Prostate gland (tissue), 2 donors: ENCODE measurements around the gene ZNF423. TPM values are rescaled to one million over a fixed set of nuclear protein-coding genes. Genes with fewer than 3 reads are reported as not detected.

Experiments
- DNase-seq: peaks from one replicate; pipeline ENCODE4 v3.0.0-alpha.2; 2019; ENCODE audit warnings: low spot score
- H3K27ac ChIP-seq, 2 donors: fragments of 200-600 bp; sonication (generic); 2 replicates each; pipeline ENCODE4 v1.5.1; 2017 to 2019
- H3K27me3 ChIP-seq: fragments of 200-600 bp; sonication (generic); replicated peaks from 2 replicates; pipeline ENCODE4 v1.5.1; 2019; ENCODE audit not compliant: insufficient read depth
- H3K36me3 ChIP-seq, 2 donors: fragments of 200-600 bp; sonication (generic); 1 replicate in 1 of 2; 2 replicates in 1 of 2; pipeline versions ENCODE4 v1.5.1 to v1.8.1; 2017 to 2019
- H3K4me1 ChIP-seq: fragments of 200-600 bp; sonication (generic); replicated peaks from 2 replicates; pipeline ENCODE4 v1.5.1; 2019
- H3K4me3 ChIP-seq, 2 donors: fragments of 200-600 bp; sonication (generic); 2 replicates each; pipeline ENCODE4 v1.5.1; 2017 to 2019
- H3K9me3 ChIP-seq: fragments of 200-600 bp; sonication (generic); 2 replicates; pipeline ENCODE4 v1.5.1; 2017
- CTCF ChIP-seq, 4 experiments: fragments of 200-600 bp in 2 of 4; fragments of 450-650 bp in 2 of 4; sonication (generic) in 2 of 4; IDR thresholded peaks; 1 replicate in 3 of 4; 2 replicates in 1 of 4; pipeline ENCODE4 v1.5.1; 2016 to 2019; ENCODE audit warnings: antibody characterized with exemption in 4 of 4, mild to moderate bottlenecking in 2 of 4, moderate library complexity in 2 of 4
- POLR2A ChIP-seq: fragments of 450-650 bp; IDR thresholded peaks from one replicate; pipeline ENCODE4 v1.6.1; 2016; ENCODE audit warnings: antibody characterized with exemption, mild to moderate bottlenecking
- POLR2AphosphoS5 ChIP-seq: sonication (generic); formaldehyde crosslinking; IDR thresholded peaks from one replicate; pipeline ENCODE4 v1.6.1; 2017; ENCODE audit warnings: antibody characterized with exemption
- WGBS: methylation state at CpG from one replicate; pipeline ENCODE4 v1.1.5; 2018; 5-methylcytosine and 5-hydroxymethylcytosine counted together
- intact Hi-C: fragments of 100-400 bp; cut with DNase I; formaldehyde crosslinking; loops from one replicate; pipeline ENCODE4 v1.14.2; 2022
- total RNA-seq, 2 donors: library from RNA; depleted of rRNA; stranded (reverse); fragments of >200 nt; gene quantifications; one replicate each; pipeline ENCODE4 v1.1.0, GENCODE V29; 2016

Gene ZNF423
- total RNA-seq, 2 donors from 2014 or later: 6.1 to 22.7 TPM

DNA sequence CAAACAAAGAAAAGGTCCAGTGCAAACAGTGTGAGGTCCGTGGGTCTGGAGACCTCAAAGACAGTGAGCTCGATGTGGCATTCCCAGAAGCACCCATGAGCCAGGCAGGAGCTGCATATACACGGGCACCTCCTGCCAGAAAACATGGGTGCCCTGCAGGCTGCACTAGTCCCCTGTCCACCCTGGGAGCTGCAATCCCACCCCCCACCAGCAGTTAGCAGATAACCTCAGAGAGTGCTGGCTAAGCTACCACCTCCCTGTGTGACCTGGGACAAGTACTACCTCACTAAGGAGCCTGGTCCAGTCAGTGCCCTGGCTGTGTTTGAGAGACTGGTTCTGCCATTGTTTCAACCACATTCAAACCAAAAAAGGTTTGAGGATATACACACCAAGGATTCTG lies 135.7 kb downstream of the ZNF423 start:
- no peak overlapping the region for H3K27ac ChIP-seq
- no peaks in the 10 kb centered on the region for H3K9me3 ChIP-seq
- intact Hi-C loops: no loop called here
- H3K4me3 ChIP-seq: no peak overlapping the region
- DNase-seq: no peak
- no peaks in the 10 kb centered on the region for H3K4me1 ChIP-seq
- WGBS: 88% methylated on average over 3 of the region's 3 CpGs
- no peaks in the 10 kb centered on the region for H3K36me3 ChIP-seq
- TF ChIP-seq POLR2A: no peak
- TF ChIP-seq POLR2AphosphoS5: no peak
- no peak for TF ChIP-seq CTCF (IDR thresholded peaks at IDR 0.05)
- H3K27me3 ChIP-seq: no peaks in the 10 kb centered on the region

DNA sequence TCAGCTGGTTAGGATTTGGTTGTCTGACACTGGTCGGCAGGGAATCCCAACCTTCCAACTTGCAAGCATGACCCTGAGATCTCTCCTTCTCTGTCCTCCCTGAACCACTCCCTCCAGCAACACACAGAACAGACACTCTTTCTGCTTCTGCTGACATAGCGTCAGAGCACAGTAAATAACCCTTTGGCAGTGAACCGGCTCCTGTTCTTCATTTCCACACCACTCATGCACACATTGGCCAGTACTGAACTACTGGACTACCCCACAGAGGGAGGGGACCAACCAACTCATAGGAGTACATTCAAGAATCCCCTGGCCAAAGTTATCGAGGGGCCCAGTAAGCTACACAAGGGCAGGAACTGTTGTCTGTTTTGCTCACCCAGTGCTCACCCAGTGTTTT lies 138.2 kb downstream of the ZNF423 start:
- H3K27ac ChIP-seq: no peak overlapping the region
- H3K4me1 ChIP-seq: no peaks in the 10 kb centered on the region
- H3K4me3 ChIP-seq: no peak overlapping the region
- DNase-seq: no peak
- intact Hi-C loops: no loop called here
- H3K27me3 ChIP-seq: no peaks in the 10 kb centered on the region
- TF ChIP-seq POLR2AphosphoS5: no peak
- no peak for TF ChIP-seq POLR2A
- no peak for TF ChIP-seq CTCF (IDR thresholded peaks at IDR 0.05)
- no peaks in the 10 kb centered on the region for H3K36me3 ChIP-seq
- WGBS: 76% methylated on average over 4 of the region's 4 CpGs
- H3K9me3 ChIP-seq: no peaks in the 10 kb centered on the region

DNA sequence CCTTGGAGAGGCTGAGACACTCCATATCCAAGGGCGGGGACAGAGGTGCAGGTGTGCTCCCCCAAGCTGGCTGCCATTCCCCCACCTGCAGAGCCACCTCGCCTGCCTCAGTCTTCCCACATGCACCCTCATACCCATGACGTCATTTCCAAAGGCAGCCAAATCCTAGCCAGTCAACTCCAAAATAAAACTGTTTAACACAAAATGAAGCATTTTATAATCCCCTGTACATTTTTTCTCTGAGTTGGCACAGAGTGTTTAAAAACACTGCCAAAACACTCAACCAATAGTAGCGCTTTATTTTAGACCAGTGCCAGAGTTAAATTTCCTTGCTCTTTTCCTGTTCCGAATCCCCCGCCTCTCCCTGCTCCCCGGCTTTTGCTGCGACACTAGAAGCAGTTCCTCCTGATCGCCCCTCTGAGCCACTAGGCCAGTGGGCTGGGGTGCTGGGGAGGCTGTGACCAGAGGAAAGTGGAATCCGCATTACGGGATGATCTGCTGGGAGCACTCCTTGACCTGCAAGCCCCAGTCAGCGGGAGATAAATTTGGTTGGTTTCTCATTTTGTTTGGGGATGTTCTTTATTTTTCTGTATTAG lies 139.5 kb downstream of the ZNF423 start:
- 31% methylated on average over 12 of the region's 12 CpGs for WGBS
- H3K27ac ChIP-seq: no peak overlapping the region
- no peak for DNase-seq
- no peaks in the 10 kb centered on the region for H3K9me3 ChIP-seq
- TF ChIP-seq POLR2AphosphoS5: no peak
- no peak for TF ChIP-seq POLR2A
- no peak for TF ChIP-seq CTCF (IDR thresholded peaks at IDR 0.05)
- H3K27me3 ChIP-seq: no peaks in the 10 kb centered on the region
- no peaks in the 10 kb centered on the region for H3K4me1 ChIP-seq
- H3K36me3 ChIP-seq: no peaks in the 10 kb centered on the region
- intact Hi-C loops: no loop called here
- no peak overlapping the region for H3K4me3 ChIP-seq

GRCh38 chr16:49713770-49714169 lies 142.1 kb downstream of the ZNF423 start:
- Histone ChIP-seq H3K4me1 (no peaks in the 10 kb centered on the region), H3K9me3 (no peaks in the 10 kb centered on the region), H3K27me3 (no peaks in the 10 kb centered on the region), H3K4me3 (no peak overlapping the region), H3K36me3 (no peaks in the 10 kb centered on the region), H3K27ac (no peak overlapping the region)
- 81% methylated on average over 10 of the region's 10 CpGs for WGBS
- no peak for TF ChIP-seq CTCF (IDR thresholded peaks at IDR 0.05)
- TF ChIP-seq POLR2AphosphoS5: no peak
- TF ChIP-seq POLR2A: no peak
- no peak for DNase-seq
- intact Hi-C loops: no loop called here

- Histone ChIP-seq H3K27me3 (no peaks in the 10 kb centered on the region), H3K27ac (no peak overlapping the region), H3K4me3 (no peak overlapping the region), H3K9me3 (no peaks in the 10 kb centered on the region), H3K36me3 (no peaks in the 10 kb centered on the region), H3K4me1 (no peaks in the 10 kb centered on the region)
- 89% methylated on average over 16 of the region's 16 CpGs for WGBS
- DNase-seq: no peak
- no peak for TF ChIP-seq POLR2A
- no peak for TF ChIP-seq CTCF (IDR thresholded peaks at IDR 0.05)
- TF ChIP-seq POLR2AphosphoS5: no peak
- intact Hi-C loops: no loop called here
Measured at GRCh38 chr16:49712542-49712941, 143.4 kb downstream of the ZNF423 start.
